IMR-90 (cell line): ENCODE data around the gene CTBP2. TPM values are rescaled to one million over a fixed set of nuclear protein-coding genes. Genes with fewer than 3 reads are reported as not detected.

Experiments
- ATAC-seq: fragments of 200-7000 bp; cut with Tn5 transposase; 2 replicates; pipeline ENCODE4 v1.9.1; 2020; ENCODE audit warnings: low read depth, mild to moderate bottlenecking, moderate library complexity
- BruUV-seq: library from RNA; stranded (reverse); fragments of 400-500 nt; replicated peaks from 2 replicates; lab custom pipeline; 2021; lab: Mats Ljungman, UMichigan
- CTCF ChIA-PET: fragments of 300-600 bp; formaldehyde crosslinking; extraction: SDS; loops from one replicate; lab custom pipeline; 2021; ENCODE audit warnings: antibody characterized with exemption; lab: Yijun Ruan, JAX
- POLR2A ChIA-PET: fragments of 300-600 bp; sonication (Branson Sonifier 250); formaldehyde crosslinking; loops from one replicate; lab custom pipeline; 2022; ENCODE audit warnings: antibody characterized with exemption; ENCODE audit not compliant: unreplicated experiment; lab: Charles Lee
- DNase-seq: peaks from one replicate; pipeline ENCODE4 v3.0.0; 2013
- H2AFZ ChIP-seq: replicated peaks from 2 replicates; pipeline ENCODE3; 2013; ENCODE audit warnings: low read length, mild to moderate bottlenecking; ENCODE audit not compliant: poor library complexity
- H2AK5ac ChIP-seq: 2 replicates; pipeline ENCODE4 v1.6.1; 2013; ENCODE audit warnings: low read depth, low read length, inconsistent platforms
- H2AK9ac ChIP-seq: replicated peaks from 2 replicates; pipeline ENCODE3; 2013; ENCODE audit warnings: mild to moderate bottlenecking, low read depth, low read length, moderate library complexity; ENCODE audit not compliant: poor library complexity
- H2BK120ac ChIP-seq: 2 replicates; pipeline ENCODE4 v1.6.1; 2013; ENCODE audit warnings: low read depth, low read length, inconsistent platforms
- H2BK15ac ChIP-seq: 3 replicates; pipeline ENCODE4 v1.6.1; 2013; ENCODE audit warnings: low read depth, low read length, inconsistent platforms
- H2BK20ac ChIP-seq: 2 replicates; pipeline ENCODE4 v1.6.1; 2013; ENCODE audit warnings: low read depth, mild to moderate bottlenecking, inconsistent platforms, low read length, moderate library complexity
- H2BK5ac ChIP-seq: 2 replicates; pipeline ENCODE4 v1.6.1; 2013; ENCODE audit warnings: mild to moderate bottlenecking, low read depth, low read length, inconsistent platforms; ENCODE audit not compliant: poor library complexity, severe bottlenecking
- H3K14ac ChIP-seq: replicated peaks from 2 replicates; pipeline ENCODE4 v1.6.1; 2013; ENCODE audit warnings: low read depth, low read length, inconsistent platforms
- H3K18ac ChIP-seq: 2 replicates; pipeline ENCODE4 v1.6.1; 2013; ENCODE audit warnings: low read depth, low read length, control low read depth
- H3K23ac ChIP-seq: 2 replicates; pipeline ENCODE4 v1.6.1; 2013; ENCODE audit warnings: low read depth, low read length, inconsistent platforms
- H3K27ac ChIP-seq: 2 replicates; pipeline ENCODE4 v1.5.1; 2013; ENCODE audit warnings: mild to moderate bottlenecking, control low read depth, low read length; ENCODE audit not compliant: insufficient read depth
- H3K27me3 ChIP-seq: 2 replicates; pipeline ENCODE4 v1.6.1; 2013; ENCODE audit warnings: low read length; ENCODE audit not compliant: control insufficient read depth, insufficient read depth
- H3K36me3 ChIP-seq: 2 replicates; pipeline ENCODE4 v1.6.1; 2013; ENCODE audit warnings: low read length, mixed read lengths; ENCODE audit not compliant: control insufficient read depth, insufficient read depth
- H3K4ac ChIP-seq: 2 replicates; pipeline ENCODE4 v1.6.1; 2013; ENCODE audit warnings: low read depth, low read length, inconsistent platforms
- H3K4me1 ChIP-seq: 2 replicates; pipeline ENCODE4 v1.6.1; 2013; ENCODE audit warnings: low read length, mixed read lengths; ENCODE audit not compliant: control insufficient read depth, insufficient read depth
- H3K4me2 ChIP-seq: 2 replicates; pipeline ENCODE4 v1.6.1; 2013; ENCODE audit warnings: low read depth, mild to moderate bottlenecking, control low read depth, low read length, moderate library complexity
- H3K4me3 ChIP-seq: 2 replicates; pipeline ENCODE4 v1.5.1; 2013; ENCODE audit warnings: low read depth, mild to moderate bottlenecking, control low read depth, low read length, moderate library complexity; ENCODE audit not compliant: insufficient read depth
- H3K56ac ChIP-seq: 2 replicates; pipeline ENCODE4 v1.6.1; 2013; ENCODE audit warnings: low read length, inconsistent platforms; ENCODE audit not compliant: insufficient read depth; ENCODE audit errors: extremely low read depth
- H3K79me1 ChIP-seq, 2 experiments: 2 replicates each; pipeline ENCODE4 v1.6.1; 2013; ENCODE audit warnings: low read length in 2 of 2, inconsistent platforms in 1 of 2, low read depth in 1 of 2
- H3K9ac ChIP-seq: 2 replicates; pipeline ENCODE4 v1.6.1; 2013; ENCODE audit warnings: low read depth, low read length, control low read depth
- H3K9me1 ChIP-seq: 2 replicates; pipeline ENCODE4 v1.6.1; 2013; ENCODE audit warnings: low read length, inconsistent platforms; ENCODE audit not compliant: insufficient read depth
- H3K9me3 ChIP-seq: 2 replicates; pipeline ENCODE4 v1.6.1; 2013; ENCODE audit warnings: low read length; ENCODE audit not compliant: control insufficient read depth, insufficient read depth
- H4K20me1 ChIP-seq: 2 replicates; pipeline ENCODE4 v1.6.1; 2013; ENCODE audit warnings: low read length, inconsistent platforms; ENCODE audit not compliant: insufficient read depth
- H4K5ac ChIP-seq: 2 replicates; pipeline ENCODE4 v1.6.1; 2013; ENCODE audit warnings: mild to moderate bottlenecking, low read depth, low read length, control low read depth
- H4K8ac ChIP-seq, 2 experiments: 2 replicates each; pipeline ENCODE4 v1.6.1; 2013; ENCODE audit warnings: low read depth in 2 of 2, low read length in 2 of 2, control low read depth in 1 of 2, inconsistent platforms in 1 of 2
- H4K91ac ChIP-seq: 2 replicates; pipeline ENCODE4 v1.6.1; 2013; ENCODE audit warnings: low read depth, low read length, inconsistent platforms; ENCODE audit not compliant: insufficient read depth
- FOS ChIP-seq: fragments of 150-350 bp; IDR thresholded peaks from 2 replicates; pipeline ENCODE4 v1.6.1; 2016; ENCODE audit warnings: low read depth, low read length
- WGBS, 2 experiments: methylation state at CpG; one replicate each; pipeline versions ENCODE4 v1.1.5 to v1.1.7; 2013; ENCODE audit warnings: missing lambda C conversion rate in 2 of 2; ENCODE audit not compliant: insufficient read length in 1 of 2; ENCODE audit errors: extremely low coverage in 2 of 2; 5-methylcytosine and 5-hydroxymethylcytosine counted together
- dilution Hi-C: fragments of 300-500 bp; cut with HindIII; formaldehyde crosslinking; loops from one replicate; pipeline ENCODE4 v1.14.3; 2018; ENCODE audit warnings: low sequenced_read_pairs; ENCODE audit not compliant: unreplicated experiment
- in situ Hi-C: fragments of 300-500 bp; cut with MboI; formaldehyde crosslinking; loops from 3 replicates; pipeline ENCODE4 v1.14.3; 2019; ENCODE audit warnings: low sequenced_read_pairs, inconsistent platforms, mixed read lengths
- intact Hi-C: fragments of 100-400 bp; cut with micrococcal nuclease; formaldehyde crosslinking; loops from 2 replicates; pipeline ENCODE4 v1.10.0; 2022
- polyA plus RNA-seq, 3 experiments: library from polyadenylated mRNA; depleted of rRNA; stranded (reverse); fragments of >200 nt; gene quantifications; 2 replicates each; pipeline ENCODE4 v1.2.3, GENCODE V29; 2012; ENCODE audit warnings: low replicate concordance in 1 of 3
- total RNA-seq: library from RNA; depleted of rRNA; stranded (reverse); fragments of >200 nt; gene quantifications from 2 replicates; pipeline ENCODE4 v1.2.3, GENCODE V29; 2012
- TF ChIP-seq, protein P1 (sequence below): conservative IDR thresholded peaks from 2 replicates; pipeline ENCODE4 v1.5.1; 2012; ENCODE audit warnings: mild to moderate bottlenecking, low read depth, low read length, improper control_type of control experiment

CTBP2 gene
- total and polyA plus RNA-seq, 2 of the 4 experiments (the other 2 are of a cell fraction), result 81.0 to 86.6 TPM

DNA sequence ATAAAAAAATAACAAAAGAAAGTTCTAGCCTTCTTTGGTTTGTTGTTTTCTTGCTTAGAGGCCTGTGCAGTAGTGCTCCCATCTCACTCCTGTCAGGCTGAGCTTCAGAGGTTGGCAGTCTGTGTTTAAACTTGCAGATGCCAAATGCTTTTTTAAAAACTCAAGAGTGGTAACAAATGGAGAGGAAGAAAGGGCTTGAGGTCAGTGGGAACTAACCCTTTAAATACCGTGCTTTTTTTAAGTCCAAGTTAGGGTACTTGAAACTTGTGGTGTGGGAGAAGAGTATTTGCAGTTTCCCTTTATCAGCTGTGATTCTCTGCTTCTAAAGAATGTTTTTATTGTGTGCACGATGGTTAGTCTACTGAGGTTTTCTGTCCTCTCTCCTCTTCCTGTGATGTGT lies 189.1 kb downstream of the CTBP2 start:
- dilution Hi-C loops (no loop called here), intact Hi-C loops (no loop called here), in situ Hi-C loops (no loop called here)
- no peaks in the 10 kb centered on the region for H3K9me3 ChIP-seq
- no CpG with 5 or more reads among the region's 2 CpGs for WGBS, 2 experiments
- H2AK9ac ChIP-seq, result no peak overlapping the region
- no TSS peak for BruUV-seq
- no peak for DNase-seq
- ChIA-PET POLR2A (no interaction called here), CTCF (interaction anchor here (2.7 kb wide), 1 partner anchor 10 kb away, joined by 10 read pairs; no protein-coding TSS in a partner anchor)
- no peak overlapping the region for H4K8ac ChIP-seq
- no peak overlapping the region; the same call in 1 of the 2 replicates for H3K23ac ChIP-seq
- H2AK5ac ChIP-seq, result no peak overlapping the region
- no peak overlapping the region for H3K18ac ChIP-seq
- H2AFZ ChIP-seq, result no peak overlapping the region
- no peak overlapping the region for H3K4me3 ChIP-seq
- no peak overlapping the region for H2BK120ac ChIP-seq
- no peaks in the 10 kb centered on the region for H3K27me3 ChIP-seq
- H4K91ac ChIP-seq, result no peak overlapping the region
- H4K5ac ChIP-seq, result no peak overlapping the region
- peak; percentile 31; the same call in 1 of the 2 replicates for ATAC-seq
- H3K56ac ChIP-seq, result no peak overlapping the region
- H2BK15ac ChIP-seq, result no peak overlapping the region
- H3K79me1 ChIP-seq, result peaks cover 56 to 77% of the 10 kb centered on the region in 2 experiments
- H3K36me3 ChIP-seq, result peaks cover 42% of the 10 kb centered on the region
- no peak for TF ChIP-seq FOS
- TF ChIP-seq, protein P1, sequence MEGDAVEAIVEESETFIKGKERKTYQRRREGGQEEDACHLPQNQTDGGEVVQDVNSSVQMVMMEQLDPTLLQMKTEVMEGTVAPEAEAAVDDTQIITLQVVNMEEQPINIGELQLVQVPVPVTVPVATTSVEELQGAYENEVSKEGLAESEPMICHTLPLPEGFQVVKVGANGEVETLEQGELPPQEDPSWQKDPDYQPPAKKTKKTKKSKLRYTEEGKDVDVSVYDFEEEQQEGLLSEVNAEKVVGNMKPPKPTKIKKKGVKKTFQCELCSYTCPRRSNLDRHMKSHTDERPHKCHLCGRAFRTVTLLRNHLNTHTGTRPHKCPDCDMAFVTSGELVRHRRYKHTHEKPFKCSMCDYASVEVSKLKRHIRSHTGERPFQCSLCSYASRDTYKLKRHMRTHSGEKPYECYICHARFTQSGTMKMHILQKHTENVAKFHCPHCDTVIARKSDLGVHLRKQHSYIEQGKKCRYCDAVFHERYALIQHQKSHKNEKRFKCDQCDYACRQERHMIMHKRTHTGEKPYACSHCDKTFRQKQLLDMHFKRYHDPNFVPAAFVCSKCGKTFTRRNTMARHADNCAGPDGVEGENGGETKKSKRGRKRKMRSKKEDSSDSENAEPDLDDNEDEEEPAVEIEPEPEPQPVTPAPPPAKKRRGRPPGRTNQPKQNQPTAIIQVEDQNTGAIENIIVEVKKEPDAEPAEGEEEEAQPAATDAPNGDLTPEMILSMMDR, result no peak
- no peak overlapping the region for H3K4me2 ChIP-seq
- no peak overlapping the region for H3K9ac ChIP-seq
- H3K4me1 ChIP-seq, result peaks cover 12% of the 10 kb centered on the region
- no peak overlapping the region for H3K4ac ChIP-seq
- H3K14ac ChIP-seq, result no peak overlapping the region
- peaks cover 25% of the 10 kb centered on the region for H3K9me1 ChIP-seq
- peaks cover 55% of the 10 kb centered on the region for H4K20me1 ChIP-seq
- no peak overlapping the region for H2BK5ac ChIP-seq
- H3K27ac ChIP-seq, result no peak overlapping the region
- H2BK20ac ChIP-seq, result no peak overlapping the region
